DMS 273 (cell line): ENCODE data around the gene AUTS2.
A peak's percentile ranks its signal among the peaks of the same experiment; 100 is the strongest.

Experiments used
- DNase-seq: peaks from one replicate; lab custom pipeline; 2025; ENCODE audit not compliant: unreplicated experiment; lab: John Stamatoyannopoulos, UW

Gene AUTS2

GRCh38 chr7:70148997-70149396, 550.7 kb downstream of the AUTS2 start:
- no peak for DNase-seq

- no peak for DNase-seq
Measured at GRCh38 chr7:70152313-70152712, 554.0 kb downstream of the AUTS2 start.

DNA sequence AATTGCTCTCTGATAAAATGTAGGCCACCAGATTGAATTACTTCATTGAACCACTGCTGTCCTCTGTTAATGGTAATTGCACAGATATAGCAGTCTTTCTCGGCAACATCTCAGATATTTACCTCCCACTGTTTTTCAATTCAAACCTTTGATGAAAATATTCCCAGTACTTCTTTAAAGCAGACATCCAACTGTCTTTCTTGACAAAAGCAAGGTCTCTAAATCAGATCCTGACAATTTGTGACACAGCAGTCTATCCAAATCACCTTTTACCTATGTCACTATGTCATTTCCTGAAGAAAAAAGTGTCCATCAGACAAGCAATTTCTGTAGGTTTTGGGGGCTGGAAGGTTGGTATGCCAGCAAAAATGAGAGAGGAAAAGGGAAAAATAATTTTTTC, 555.7 kb downstream of the AUTS2 start:
- DNase-seq = peak; percentile 32

DNA sequence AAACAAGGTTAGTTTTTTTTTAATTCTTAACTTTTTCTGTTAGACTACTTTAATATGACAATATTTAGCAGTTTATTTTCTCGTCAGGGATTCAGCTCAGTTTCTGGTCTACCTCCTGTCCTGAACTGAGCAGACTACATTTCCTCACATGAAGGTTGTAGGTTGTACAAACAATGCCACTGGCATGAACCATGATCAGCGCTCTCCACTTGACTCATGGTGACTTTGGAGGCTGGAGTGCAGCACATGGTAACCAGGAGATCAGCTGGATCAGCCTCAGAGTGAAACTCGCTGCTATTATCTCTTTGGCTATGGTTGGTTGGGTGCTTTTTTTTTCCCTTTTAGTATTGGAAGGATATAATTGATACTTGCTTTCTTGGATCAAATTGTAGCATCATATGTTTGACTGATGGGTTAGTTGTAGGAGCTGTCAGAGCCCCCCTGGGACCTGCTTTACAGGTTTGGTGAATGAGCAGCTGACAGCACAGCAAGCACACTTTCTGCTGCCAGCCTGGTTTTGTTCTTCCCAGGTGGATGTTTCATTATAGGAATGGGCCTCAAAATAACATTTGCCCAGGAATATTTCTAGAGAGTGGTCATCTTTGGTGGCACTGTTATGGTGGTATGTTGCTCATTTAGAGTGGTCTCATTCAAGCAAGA, 556.4 kb downstream of the AUTS2 start:
- DNase-seq = peak; percentile 54

DNA sequence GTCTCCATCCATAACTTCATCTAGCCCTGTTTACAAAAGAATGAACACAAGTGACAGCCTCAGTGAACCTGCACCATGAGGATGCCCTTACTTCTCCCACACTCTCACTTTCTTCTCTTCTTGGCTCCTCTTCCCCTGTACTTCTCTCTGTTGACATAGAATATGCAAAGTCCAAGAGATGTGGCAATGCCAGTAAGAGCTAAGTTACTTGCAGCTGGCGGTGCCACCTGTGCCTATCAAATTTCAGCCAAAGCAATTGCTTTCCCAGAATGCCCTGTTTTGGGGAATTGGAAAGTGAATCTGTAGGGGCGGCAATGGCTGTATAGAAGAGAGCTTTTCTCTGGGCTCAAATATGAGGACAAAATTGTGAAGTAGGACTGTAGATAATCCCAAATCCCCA, 557.8 kb downstream of the AUTS2 start:
- DNase-seq = peak; percentile 89

DNA sequence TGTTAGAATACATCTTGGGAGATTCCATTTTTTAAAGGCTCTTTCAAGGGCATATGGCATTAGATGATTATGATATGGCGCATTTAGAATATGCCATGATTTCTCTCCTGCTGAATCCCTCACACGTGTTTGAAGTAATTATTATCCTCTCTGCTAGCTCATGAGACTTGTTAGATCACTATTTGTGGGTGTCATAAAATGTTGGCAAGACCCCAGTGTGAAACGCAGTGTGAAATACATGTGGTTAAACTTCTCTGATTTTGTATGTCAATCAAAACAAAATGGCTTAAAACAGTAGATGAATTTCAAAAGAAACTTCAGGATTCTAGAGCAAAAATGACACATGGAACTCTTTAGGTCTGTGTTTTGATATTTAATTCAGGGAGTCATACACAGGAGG, 560.8 kb downstream of the AUTS2 start:
- DNase-seq = no peak

GRCh38 chr7:70165477-70166170, 567.3 kb downstream of the AUTS2 start:
- DNase-seq = no peak

GRCh38 chr7:70171369-70171920, 573.2 kb downstream of the AUTS2 start:
- DNase-seq = no peak

DNA sequence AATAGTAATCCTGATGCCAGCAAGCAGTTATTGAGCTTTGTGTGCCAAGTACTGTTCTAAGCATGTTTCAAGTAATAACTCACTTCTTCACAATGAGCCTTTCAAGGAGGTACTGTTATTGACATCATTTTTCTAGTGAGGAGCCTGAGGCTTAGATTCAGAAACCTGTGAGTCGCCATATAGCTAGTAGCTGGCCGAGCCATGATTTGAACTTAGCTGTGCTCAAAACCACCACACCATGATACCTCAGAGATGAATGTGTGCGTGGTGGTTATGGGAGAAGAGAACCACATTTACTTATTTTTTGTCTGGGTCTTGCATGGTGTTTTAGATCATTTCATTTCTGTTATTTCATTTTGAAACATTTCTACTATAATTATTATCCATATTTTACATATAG, 578.9 kb downstream of the AUTS2 start:
- no peak for DNase-seq

GRCh38 chr7:70178211-70178610, 579.9 kb downstream of the AUTS2 start:
- DNase-seq = no peak

DNA sequence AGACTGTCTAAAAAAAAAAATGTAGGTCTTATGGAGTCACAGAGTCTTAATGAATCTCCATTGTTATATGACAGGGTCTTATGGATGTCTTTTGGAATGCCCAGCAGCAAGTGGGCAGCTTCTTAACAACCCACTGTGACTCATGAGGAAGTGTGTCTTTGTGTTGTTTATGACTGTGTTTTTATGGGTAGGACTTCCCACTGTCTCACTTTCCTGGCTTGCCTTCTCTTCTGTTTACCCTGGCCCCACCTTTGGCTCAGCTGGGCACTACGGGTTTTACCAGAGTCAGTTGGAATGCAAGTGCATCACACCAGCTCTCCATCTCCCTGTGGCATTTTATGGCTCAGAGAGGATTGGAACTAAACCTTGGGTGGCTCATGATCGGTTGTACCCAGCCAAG, 580.5 kb downstream of the AUTS2 start:
- peak; percentile 29 for DNase-seq

DNA sequence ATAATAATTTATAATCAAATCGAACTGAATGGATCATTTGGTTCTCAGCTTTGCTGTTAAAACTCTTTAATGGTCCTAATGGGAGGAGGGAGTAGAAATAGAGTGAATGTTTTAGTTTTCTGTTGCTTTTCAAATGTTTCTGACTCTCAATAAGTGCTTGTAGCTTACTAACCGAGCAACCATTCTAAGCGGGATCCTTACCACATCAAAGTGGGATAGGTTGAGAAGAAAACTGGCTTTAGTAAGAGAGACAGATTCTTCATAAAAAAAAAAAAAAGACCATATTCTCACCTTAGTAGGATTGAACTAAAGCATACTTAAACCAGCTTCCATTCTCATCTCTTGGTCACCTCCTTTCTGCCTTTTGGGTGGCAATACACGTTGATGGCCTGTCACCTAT, 584.2 kb downstream of the AUTS2 start:
- no peak for DNase-seq

DNA sequence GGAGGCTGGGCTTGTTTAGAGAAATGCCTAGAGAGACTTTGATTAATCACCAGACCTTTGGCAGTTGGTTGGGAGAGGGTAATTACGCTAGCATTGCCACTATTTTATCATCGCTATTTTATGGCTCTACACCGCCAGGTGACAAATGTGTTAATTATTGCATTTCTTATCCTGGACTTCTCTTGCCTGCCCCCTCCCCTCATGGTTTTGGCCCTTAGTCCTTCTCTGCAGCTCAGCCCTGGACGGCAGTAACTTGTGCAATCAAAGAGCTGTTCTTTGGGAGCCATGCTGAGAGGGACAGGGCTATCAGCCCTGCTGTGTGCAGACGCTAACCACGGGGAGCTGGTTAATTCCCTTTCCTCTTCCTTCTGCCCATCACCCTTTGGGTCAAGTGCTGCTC, 585.0 kb downstream of the AUTS2 start:
- DNase-seq = peak; percentile 43

GRCh38 chr7:70188901-70189650, 590.8 kb downstream of the AUTS2 start:
- no peak for DNase-seq

GRCh38 chr7:70189776-70190175, 591.5 kb downstream of the AUTS2 start:
- DNase-seq = no peak

DNA sequence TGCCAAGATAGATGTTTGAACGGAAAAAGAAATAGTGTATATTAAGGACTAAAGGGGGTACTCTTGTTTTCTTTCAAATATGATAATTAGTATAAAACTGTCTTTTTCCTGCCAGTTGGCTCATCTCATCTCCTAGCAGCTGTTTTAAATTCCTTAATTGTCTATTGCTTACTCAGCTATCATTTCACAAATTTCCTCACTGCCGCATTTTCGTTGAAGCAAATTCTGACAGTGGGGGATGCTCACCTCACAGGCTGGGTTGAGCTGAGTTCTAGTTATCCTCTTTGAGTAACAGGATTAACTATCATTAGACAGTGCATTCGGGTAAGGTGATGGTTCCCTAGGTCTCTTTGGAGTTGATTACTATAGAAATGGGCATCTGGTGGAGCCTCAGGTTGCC, 592.0 kb downstream of the AUTS2 start:
- no peak for DNase-seq

GRCh38 chr7:70193514-70193913, 595.2 kb downstream of the AUTS2 start:
- peak; percentile 76 for DNase-seq

DNA sequence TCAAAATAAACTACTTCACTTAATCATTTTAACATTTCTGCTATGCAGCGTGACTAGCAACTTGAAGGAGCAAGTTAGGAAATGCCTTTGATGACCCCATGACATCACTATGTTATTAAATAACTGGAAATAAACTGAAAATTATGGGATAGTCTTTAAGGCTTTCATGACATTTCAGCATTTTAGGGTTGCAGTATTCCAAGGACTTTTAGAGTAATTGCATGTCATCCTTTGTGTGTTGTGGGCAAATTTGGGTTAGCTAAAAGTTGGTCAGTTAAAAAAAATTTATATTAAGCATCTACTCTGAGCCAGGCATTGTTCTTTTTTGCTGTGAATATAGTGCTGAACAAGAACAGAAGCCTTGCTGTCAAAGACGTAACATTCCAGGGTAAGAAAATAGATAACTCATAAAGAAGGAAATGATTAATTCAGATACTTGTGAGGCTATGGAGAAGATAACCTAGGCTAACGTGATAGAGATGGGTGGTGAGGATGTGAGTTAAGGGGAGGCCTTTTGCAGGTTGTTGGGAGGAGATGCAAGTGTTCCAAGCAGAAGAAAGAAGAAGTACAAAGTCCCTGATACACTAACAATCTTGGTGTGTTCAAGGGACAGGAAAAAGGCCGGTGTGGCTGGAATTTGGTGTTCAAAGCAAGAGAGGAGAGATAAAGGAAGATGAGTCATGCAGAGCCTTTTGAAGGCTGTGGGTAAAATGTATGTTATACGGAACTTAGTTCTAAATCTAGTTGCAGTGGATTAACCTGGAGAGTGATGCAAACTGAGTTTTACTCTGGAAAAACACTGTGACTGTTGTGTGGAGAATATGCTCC, 610.2 kb downstream of the AUTS2 start:
- DNase-seq = no peak

DNA sequence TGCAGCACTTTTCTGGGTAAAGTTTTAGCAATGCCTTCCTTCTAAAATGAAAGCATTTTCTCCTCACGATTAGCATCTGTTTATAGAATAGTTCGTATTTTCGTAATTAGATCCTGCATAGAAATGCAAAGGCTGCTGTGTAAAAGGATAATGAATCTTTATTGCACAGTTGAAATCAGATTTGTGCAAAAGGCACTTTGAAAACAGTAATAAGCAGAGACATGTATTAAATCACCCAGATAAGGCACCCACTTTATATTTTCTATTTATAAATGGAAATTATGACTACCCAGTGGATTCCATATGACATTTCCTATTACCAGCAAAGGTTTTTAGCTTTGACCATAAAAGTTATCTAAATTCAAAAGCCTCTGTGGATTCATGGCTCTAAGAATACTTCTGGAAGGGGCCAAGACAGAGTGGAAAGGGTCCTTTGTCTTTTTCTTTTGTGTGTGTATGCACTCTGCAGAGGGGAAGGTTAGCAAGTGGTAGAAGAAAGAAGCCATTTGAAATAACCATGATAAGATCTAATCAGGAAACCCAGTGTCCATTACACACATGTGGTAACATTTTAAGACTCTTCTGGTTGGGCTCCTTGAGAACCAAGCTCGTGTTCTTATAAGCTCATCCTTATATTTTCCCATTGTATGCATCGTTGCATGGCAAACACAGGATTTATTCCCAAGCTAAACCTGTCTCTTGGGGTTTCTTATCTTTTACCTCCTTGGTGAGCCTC, 612.1 kb downstream of the AUTS2 start:
- DNase-seq = peak; percentile 44

DNA sequence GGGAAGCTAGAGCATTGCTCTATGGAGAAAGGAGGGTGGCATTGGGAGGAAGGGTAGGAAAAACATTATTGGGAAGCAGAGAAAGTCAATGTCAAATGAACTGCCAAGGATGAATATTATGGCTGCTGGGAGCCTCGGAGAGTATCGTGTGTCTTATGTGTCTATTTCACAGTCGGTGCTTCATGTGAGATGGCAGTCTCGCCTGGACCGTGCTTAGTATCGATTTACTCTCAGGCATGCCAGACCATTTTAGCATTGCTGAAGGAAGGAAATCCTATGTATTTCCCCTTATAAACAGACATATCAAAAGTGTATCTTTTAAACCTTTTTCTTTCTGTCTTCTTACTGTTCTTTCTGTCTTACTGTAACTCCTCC, 612.6 kb downstream of the AUTS2 start:
- DNase-seq = peak; percentile 70
